ENCODE measurements around the gene SLC15A1. TPM values are rescaled to one million over a fixed set of nuclear protein-coding genes. Genes with fewer than 3 reads are reported as not detected.

SLC15A1 gene
- total RNA-seq, 1 experiment from 2014 or later: not detected

- no peak for DNase-seq (ENCODE audit: low read depth)
Observed at GRCh38 chr13:98707281-98707999, 45.0 kb downstream of the SLC15A1 start.

GRCh38 chr13:98706446-98707110 is 45.9 kb downstream of the SLC15A1 start:
- DNase-seq (ENCODE audit: low read depth): peak; percentile 31

- DNase-seq (ENCODE audit: low read depth): no peak
Observed at GRCh38 chr13:98697791-98698190, 54.7 kb downstream of the SLC15A1 start.

GRCh38 chr13:98693756-98694155 is 58.7 kb downstream of the SLC15A1 start:
- no peak for DNase-seq (ENCODE audit: low read depth)

GRCh38 chr13:98691360-98691759 is 61.1 kb downstream of the SLC15A1 start:
- no peak for DNase-seq (ENCODE audit: low read depth)

- no peak for DNase-seq (ENCODE audit: low read depth)
Observed at GRCh38 chr13:98690348-98691022, 62.0 kb downstream of the SLC15A1 start.

GRCh38 chr13:98689347-98689968 is 63.0 kb downstream of the SLC15A1 start:
- no peak for DNase-seq (ENCODE audit: low read depth)

- DNase-seq (ENCODE audit: low read depth): no peak
Observed at GRCh38 chr13:98688373-98688772, 64.1 kb downstream of the SLC15A1 start.

GRCh38 chr13:98687319-98687718 is 65.2 kb downstream of the SLC15A1 start:
- DNase-seq (ENCODE audit: low read depth): no peak

GRCh38 chr13:98686270-98686669 is 66.2 kb downstream of the SLC15A1 start:
- DNase-seq (ENCODE audit: low read depth): no peak

- no peak for DNase-seq (ENCODE audit: low read depth)
Observed at GRCh38 chr13:98685146-98685545, 67.3 kb downstream of the SLC15A1 start.

- no peak for DNase-seq (ENCODE audit: low read depth)
Observed at GRCh38 chr13:98681049-98681448, 71.4 kb downstream of the SLC15A1 start.

- DNase-seq (ENCODE audit: low read depth): no peak
Observed at GRCh38 chr13:98678741-98679140, 73.7 kb downstream of the SLC15A1 start.

GRCh38 chr13:98677398-98677797 is 75.1 kb downstream of the SLC15A1 start:
- no peak for DNase-seq (ENCODE audit: low read depth)

GRCh38 chr13:98676239-98676638 is 76.2 kb downstream of the SLC15A1 start:
- no peak for DNase-seq (ENCODE audit: low read depth)

- DNase-seq (ENCODE audit: low read depth): no peak
Observed at GRCh38 chr13:98675837-98676236, 76.6 kb downstream of the SLC15A1 start.

GRCh38 chr13:98675066-98675465 is 77.4 kb downstream of the SLC15A1 start:
- DNase-seq (ENCODE audit: low read depth): no peak

- peak; percentile 68 for DNase-seq (ENCODE audit: low read depth)
Observed at GRCh38 chr13:98672947-98673613, 79.4 kb downstream of the SLC15A1 start.

GRCh38 chr13:98668155-98668554 is 84.3 kb downstream of the SLC15A1 start:
- DNase-seq (ENCODE audit: low read depth): no peak

GRCh38 chr13:98665638-98665995 is 86.9 kb downstream of the SLC15A1 start:
- no peak for DNase-seq (ENCODE audit: low read depth)

GRCh38 chr13:98664924-98665637 is 87.4 kb downstream of the SLC15A1 start:
- DNase-seq (ENCODE audit: low read depth): peak; percentile 23

Measured in HT1080 (cell line).